ENCODE results near the gene RNF125. TPM values are rescaled to one million over a fixed set of nuclear protein-coding genes. Genes with fewer than 3 reads are reported as not detected.

The RNF125 gene
- total and polyA plus RNA-seq, 2 experiments from 2014 or later = 2.0 to 2.2 TPM

GRCh38 chr18:32095900-32096229 lies 77.2 kb downstream of the RNF125 start:
- Histone ChIP-seq H3K4me1 (ENCODE audit: low read depth) (peaks cover 30% of the 10 kb centered on the region), H3K9me3 (ENCODE audit: low read depth) (no peaks in the 10 kb centered on the region), H3K27me3 (no peaks in the 10 kb centered on the region), H3K36me3 (no peaks in the 10 kb centered on the region), H3K27ac (no peak overlapping the region), H3K4me3 (no peak overlapping the region)
- DNase-seq (ENCODE audit: low read depth in 1 of 2, low spot score in 1 of 2) = no peak
- TF ChIP-seq CTCF (IDR thresholded peaks at IDR 0.05; ENCODE audit: low read depth, low read length) = no peak

GRCh38 chr18:32096946-32097345 lies 78.3 kb downstream of the RNF125 start:
- Histone ChIP-seq H3K4me1 (ENCODE audit: low read depth) (peaks cover 26% of the 10 kb centered on the region), H3K27me3 (no peaks in the 10 kb centered on the region), H3K4me3 (no peak overlapping the region), H3K36me3 (no peaks in the 10 kb centered on the region), H3K27ac (no peak overlapping the region), H3K9me3 (ENCODE audit: low read depth) (no peaks in the 10 kb centered on the region)
- TF ChIP-seq CTCF (IDR thresholded peaks at IDR 0.05; ENCODE audit: low read depth, low read length) = no peak
- no peak for DNase-seq (ENCODE audit: low read depth in 1 of 2, low spot score in 1 of 2)

DNA sequence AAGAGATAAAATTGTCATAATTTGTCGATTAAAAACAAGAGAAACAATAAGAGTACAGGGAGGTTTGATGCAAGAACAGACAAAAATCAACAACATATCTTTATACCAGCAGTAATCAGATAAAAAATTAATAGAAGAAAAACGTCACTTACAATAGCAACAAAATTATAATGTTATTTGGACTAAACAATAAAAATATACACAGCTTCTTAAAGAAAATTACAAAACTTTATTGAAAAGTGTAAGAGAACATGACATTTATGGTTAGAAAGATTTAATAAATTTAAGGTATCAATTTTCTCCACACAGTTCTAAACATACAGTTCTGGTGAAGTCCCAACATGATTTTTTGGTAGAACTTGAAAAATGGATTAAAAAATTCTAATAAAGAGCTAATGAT lies 85.9 kb downstream of the RNF125 start:
- no peaks in the 10 kb centered on the region for H3K27me3 ChIP-seq
- no peak for TF ChIP-seq CTCF (IDR thresholded peaks at IDR 0.05; ENCODE audit: low read depth, low read length)
- no peak for DNase-seq (ENCODE audit: low read depth in 1 of 2, low spot score in 1 of 2)
- H3K27ac ChIP-seq = no peak overlapping the region
- H3K4me3 ChIP-seq = no peak overlapping the region
- no peaks in the 10 kb centered on the region for H3K4me1 ChIP-seq (ENCODE audit: low read depth)
- H3K36me3 ChIP-seq = no peaks in the 10 kb centered on the region
- no peaks in the 10 kb centered on the region for H3K9me3 ChIP-seq (ENCODE audit: low read depth)

GRCh38 chr18:32110005-32110404 lies 91.4 kb downstream of the RNF125 start:
- Histone ChIP-seq H3K4me1 (ENCODE audit: low read depth) (no peaks in the 10 kb centered on the region), H3K4me3 (no peak overlapping the region), H3K9me3 (ENCODE audit: low read depth) (no peaks in the 10 kb centered on the region), H3K27me3 (no peaks in the 10 kb centered on the region), H3K36me3 (peaks cover 14% of the 10 kb centered on the region), H3K27ac (no peak overlapping the region)
- TF ChIP-seq CTCF (IDR thresholded peaks at IDR 0.05; ENCODE audit: low read depth, low read length) = no peak
- DNase-seq (ENCODE audit: low read depth in 1 of 2, low spot score in 1 of 2) = no peak

DNA sequence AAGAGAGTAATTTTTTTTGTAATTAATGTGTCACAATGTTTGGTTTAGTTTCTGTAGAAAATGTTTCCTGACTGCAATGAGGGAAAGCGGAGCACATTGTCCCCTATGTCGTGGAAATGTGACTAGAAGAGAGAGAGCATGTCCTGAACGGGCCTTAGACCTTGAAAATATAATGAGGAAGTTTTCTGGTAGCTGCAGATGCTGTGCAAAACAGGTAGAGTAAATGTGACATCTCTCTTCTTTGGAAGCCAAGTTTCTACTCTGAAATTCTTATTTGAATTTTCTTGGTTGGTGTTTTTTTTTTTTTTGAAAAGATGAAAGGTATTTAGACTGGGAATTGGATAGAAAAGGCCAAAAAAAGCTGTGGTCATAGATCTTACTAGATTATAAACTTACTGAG lies 93.1 kb downstream of the RNF125 start:
- DNase-seq (ENCODE audit: low read depth in 1 of 2, low spot score in 1 of 2) = no peak
- Histone ChIP-seq H3K27me3 (no peaks in the 10 kb centered on the region), H3K9me3 (ENCODE audit: low read depth) (no peaks in the 10 kb centered on the region), H3K36me3 (peaks cover 17% of the 10 kb centered on the region), H3K4me1 (ENCODE audit: low read depth) (no peaks in the 10 kb centered on the region), H3K4me3 (no peak overlapping the region), H3K27ac (no peak overlapping the region)
- TF ChIP-seq CTCF (IDR thresholded peaks at IDR 0.05; ENCODE audit: low read depth, low read length) = no peak

- no peaks in the 10 kb centered on the region for H3K9me3 ChIP-seq (ENCODE audit: low read depth)
- no peak overlapping the region for H3K27ac ChIP-seq
- no peak for DNase-seq (ENCODE audit: low read depth in 1 of 2, low spot score in 1 of 2)
- H3K27me3 ChIP-seq = no peaks in the 10 kb centered on the region
- no peak overlapping the region for H3K4me3 ChIP-seq
- H3K4me1 ChIP-seq (ENCODE audit: low read depth) = no peaks in the 10 kb centered on the region
- H3K36me3 ChIP-seq = peaks cover 17% of the 10 kb centered on the region
- TF ChIP-seq CTCF (IDR thresholded peaks at IDR 0.05; ENCODE audit: low read depth, low read length) = no peak
These were observed 94.2 kb downstream of the RNF125 start for GRCh38 chr18:32112826-32113225.
